Hepatic stellate cell (primary cell): ENCODE measurements around the gene CLEC10A.

Source experiments
- DNase-seq: peaks from one replicate; pipeline ENCODE4 v3.0.0; 2011; ENCODE audit warnings: low spot score

Gene CLEC10A

GRCh38 chr17:7038025-7038862 is 41.8 kb downstream of the CLEC10A start:
- no peak for DNase-seq

- peak; percentile 100 for DNase-seq
Observed at GRCh38 chr17:7035591-7036368, 44.3 kb downstream of the CLEC10A start, which contains the start of gene SLC16A13. Gene SLC16A13, plus strand, starts transcription at chr17:7036015. Its CDS starts 368 bp downstream, at chr17:7036383.

GRCh38 chr17:7034955-7035590 is 45.0 kb downstream of the CLEC10A start:
- DNase-seq = no peak

GRCh38 chr17:7029659-7030058 is 50.4 kb downstream of the CLEC10A start:
- DNase-seq = no peak

GRCh38 chr17:7029096-7029495 is 51.0 kb downstream of the CLEC10A start:
- no peak for DNase-seq

- no peak for DNase-seq
Observed at GRCh38 chr17:7027335-7027734, 52.7 kb downstream of the CLEC10A start.

GRCh38 chr17:7026471-7027115 is 53.5 kb downstream of the CLEC10A start:
- no peak for DNase-seq

GRCh38 chr17:7025245-7025644 is 54.8 kb downstream of the CLEC10A start:
- DNase-seq = no peak
